Hepatocyte (in vitro differentiated cells): ENCODE results near the gene KCNMA1.

ENCODE experiments used
- EZH2 ChIP-seq: fragments of 200-600 bp; sonication (generic); IDR thresholded peaks from 2 replicates; pipeline ENCODE4 v1.6.1; 2016; ENCODE audit warnings: antibody characterized with exemption, mild to moderate bottlenecking, borderline replicate concordance
- TF ChIP-seq, protein P1 (sequence below): fragments of 200-600 bp; sonication (generic); IDR thresholded peaks from 2 replicates; pipeline ENCODE4 v1.5.1; 2016; ENCODE audit warnings: antibody characterized with exemption, mild to moderate bottlenecking; ENCODE audit not compliant: poor library complexity

GRCh38 chr10:77041636-77042258 is 595.9 kb downstream of the KCNMA1 start:
- no peak for TF ChIP-seq EZH2
- TF ChIP-seq, protein P1, sequence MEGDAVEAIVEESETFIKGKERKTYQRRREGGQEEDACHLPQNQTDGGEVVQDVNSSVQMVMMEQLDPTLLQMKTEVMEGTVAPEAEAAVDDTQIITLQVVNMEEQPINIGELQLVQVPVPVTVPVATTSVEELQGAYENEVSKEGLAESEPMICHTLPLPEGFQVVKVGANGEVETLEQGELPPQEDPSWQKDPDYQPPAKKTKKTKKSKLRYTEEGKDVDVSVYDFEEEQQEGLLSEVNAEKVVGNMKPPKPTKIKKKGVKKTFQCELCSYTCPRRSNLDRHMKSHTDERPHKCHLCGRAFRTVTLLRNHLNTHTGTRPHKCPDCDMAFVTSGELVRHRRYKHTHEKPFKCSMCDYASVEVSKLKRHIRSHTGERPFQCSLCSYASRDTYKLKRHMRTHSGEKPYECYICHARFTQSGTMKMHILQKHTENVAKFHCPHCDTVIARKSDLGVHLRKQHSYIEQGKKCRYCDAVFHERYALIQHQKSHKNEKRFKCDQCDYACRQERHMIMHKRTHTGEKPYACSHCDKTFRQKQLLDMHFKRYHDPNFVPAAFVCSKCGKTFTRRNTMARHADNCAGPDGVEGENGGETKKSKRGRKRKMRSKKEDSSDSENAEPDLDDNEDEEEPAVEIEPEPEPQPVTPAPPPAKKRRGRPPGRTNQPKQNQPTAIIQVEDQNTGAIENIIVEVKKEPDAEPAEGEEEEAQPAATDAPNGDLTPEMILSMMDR: no peak
